ENCODE data around the gene RNF121.

Gene RNF121

GRCh38 chr11:72039856-72040401, 111.1 kb downstream of the RNF121 start:
- DNase-seq, result no peak

- DNase-seq, result peak; percentile 68 to 79
Observed at GRCh38 chr11:72040491-72041363, 111.9 kb downstream of the RNF121 start.

GRCh38 chr11:72041364-72042063, 112.7 kb downstream of the RNF121 start:
- peak; percentile 17 to 62 for DNase-seq

GRCh38 chr11:72042064-72042745, 113.4 kb downstream of the RNF121 start:
- DNase-seq, result no peak

- no peak for DNase-seq
Observed at GRCh38 chr11:72045849-72046248, 117.0 kb downstream of the RNF121 start.

All from NCI-H187 (cell line).